Activated gamma-delta T cell treated with anti-CD3 and anti-CD28 coated beads, Interleukin-2, amount 50 U/mL, for 16 hours (primary cell): ENCODE results near the gene HSPA12A.

ENCODE experiments used
- DNase-seq: peaks from one replicate; pipeline ENCODE4 v3.0.0-alpha.2; 2020; ENCODE audit warnings: low read depth

Gene HSPA12A

DNA sequence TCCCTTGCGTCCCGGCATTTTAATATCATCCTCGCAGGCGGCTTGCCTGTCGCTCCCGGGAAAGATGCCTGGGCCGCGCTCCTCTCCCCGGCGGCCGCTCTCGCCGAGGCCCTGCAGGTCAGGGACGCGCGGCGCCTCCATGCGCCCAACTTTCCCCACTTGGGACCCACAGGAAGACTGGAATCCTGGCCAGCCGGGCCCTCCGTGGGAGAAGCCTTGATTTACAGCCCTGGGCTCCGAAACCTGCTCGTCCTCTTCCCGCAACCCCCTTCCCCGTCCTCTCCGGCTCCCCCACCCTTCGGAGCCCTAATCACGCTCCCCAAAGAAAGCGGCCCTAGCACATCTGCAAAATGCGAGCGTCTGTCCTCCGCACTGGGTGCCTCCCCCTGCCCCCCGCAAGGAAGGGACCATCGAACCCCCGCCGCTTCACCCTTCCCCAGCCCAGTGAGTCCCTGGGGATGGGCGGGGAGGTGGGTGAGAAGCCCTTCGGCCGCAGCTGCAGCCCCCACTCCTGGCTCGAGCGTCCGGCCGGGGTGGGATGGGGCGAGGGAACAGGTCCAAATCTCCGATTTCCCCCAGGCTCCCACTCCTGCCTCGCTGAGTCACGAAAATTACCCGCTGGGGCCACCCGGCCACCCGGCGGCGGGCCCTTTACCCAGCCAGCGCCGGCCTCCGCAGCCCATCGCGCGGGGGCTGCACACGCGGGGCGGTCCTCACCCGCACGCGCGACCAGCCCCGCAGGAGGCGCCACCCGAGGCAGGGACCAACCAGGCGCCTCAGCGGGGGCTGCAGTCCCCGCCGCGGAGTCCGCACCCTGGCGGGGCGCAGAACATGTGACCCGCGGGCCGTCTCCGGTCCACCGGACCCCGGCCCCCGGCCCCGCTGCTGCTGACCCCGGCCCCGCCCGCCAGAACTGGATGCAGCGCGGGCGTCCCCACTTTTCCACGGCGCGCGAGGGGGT is 695 bp downstream of the HSPA12A start:
- no peak for DNase-seq

DNA sequence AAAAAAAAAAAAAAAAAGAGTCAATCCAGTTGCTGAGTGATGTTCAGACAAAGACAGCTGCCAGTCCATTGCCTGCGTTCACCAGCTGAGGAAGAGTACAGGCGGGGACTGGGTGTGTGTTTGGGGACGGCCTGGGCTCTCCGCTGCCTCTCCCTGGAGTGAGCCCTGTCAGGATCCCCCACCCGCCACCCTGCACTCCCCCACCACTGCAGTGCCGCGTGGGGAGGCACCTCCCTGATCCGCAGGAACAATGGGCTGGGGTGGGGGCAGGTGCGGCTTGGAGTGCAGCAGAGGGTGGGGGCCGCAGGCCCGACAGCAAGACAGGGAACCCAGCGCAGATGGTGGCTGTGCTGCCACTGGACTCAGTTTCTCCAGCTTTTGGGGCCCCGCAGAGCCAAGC is 1.4 kb downstream of the HSPA12A start:
- DNase-seq, result no peak

DNA sequence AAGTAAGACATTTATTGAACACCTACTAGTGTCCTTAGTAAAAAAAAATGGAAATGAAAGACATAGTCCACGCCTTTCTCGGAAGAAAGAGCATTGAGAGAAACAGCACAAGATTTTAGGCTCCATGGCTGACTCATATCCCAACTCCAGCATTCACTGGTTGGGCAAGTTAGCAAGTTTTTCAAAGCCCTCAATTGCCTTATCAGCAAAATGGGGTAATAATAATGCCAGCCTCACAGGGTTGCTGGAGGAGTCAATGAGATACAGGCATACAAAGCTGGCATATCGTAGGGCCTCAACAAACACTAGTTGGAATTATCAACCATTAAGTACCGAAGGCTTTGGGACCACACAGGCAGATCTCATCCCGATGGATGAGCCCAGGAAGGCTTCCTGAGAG is 4.0 kb downstream of the HSPA12A start:
- no peak for DNase-seq

DNA sequence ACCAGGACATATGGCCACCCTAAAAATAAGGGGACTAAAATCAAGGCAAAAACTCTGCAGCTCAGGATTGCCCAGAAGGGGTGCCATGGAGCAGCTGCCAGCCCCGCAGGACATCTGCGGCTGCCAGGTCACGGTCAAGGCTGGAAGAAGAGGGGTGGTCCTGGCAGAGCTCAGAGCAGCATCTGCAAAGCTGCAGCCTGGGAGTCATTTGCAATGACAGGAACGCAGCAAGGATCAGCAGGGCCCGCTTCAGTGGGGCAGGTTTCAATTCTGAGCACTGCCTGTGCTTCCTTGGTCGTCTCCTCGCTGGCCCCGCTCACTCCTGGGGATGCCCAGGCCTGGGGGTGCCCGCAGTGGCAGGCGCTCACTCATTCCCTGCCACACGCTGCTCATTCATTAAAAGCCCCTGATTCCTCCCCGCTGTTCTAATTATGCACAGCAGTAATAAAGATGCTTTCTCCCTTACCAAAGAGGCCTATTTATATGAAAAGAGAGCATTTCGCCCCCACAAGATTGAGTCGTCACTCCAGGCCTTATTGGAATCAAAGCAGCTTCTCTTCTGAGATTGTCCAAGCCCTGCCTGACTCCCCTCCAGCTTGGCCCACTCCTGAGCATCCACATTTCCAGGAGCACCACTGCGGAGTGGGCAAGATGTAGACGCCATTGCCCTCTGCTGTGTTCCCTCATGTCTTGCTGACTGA is 4.6 kb downstream of the HSPA12A start:
- no peak for DNase-seq

DNA sequence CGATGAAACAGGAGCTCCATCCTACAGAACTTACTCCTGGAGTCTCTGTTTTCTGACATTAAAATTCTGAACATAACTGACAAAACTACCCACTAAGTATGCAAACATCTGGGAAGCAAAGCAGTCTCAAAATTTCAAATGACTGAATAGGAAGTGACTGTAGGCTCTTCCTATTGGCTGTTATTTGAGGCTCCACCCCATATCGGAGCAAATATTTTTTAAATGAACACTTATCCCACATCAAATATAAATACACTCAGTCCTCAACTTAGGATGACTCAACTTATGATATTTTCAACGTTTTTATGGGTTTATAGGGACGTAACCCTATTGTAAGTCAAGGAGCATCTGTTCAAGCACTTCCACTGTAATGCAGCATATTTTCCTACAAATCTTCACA is 8.8 kb downstream of the HSPA12A start:
- no peak for DNase-seq

DNA sequence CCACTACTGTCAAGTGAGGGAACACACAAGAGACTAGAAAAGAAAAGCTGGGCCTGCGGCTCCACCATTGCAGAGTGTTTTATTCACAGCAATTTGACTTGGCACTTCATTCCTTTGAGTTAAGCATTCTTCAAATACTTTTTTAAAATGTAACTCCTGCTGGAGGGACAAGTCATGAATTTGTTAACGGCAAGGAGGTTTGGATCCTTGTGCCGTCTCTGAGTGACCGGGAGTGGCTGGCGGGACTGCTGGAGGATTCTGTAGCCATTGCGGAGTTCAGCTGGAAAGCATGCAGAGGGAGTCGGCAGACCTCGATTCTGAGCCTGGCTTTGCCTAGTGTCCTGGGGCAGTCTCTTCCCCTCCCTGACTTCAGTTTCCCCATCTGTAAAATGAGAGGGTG is 9.8 kb downstream of the HSPA12A start:
- DNase-seq, result no peak

DNA sequence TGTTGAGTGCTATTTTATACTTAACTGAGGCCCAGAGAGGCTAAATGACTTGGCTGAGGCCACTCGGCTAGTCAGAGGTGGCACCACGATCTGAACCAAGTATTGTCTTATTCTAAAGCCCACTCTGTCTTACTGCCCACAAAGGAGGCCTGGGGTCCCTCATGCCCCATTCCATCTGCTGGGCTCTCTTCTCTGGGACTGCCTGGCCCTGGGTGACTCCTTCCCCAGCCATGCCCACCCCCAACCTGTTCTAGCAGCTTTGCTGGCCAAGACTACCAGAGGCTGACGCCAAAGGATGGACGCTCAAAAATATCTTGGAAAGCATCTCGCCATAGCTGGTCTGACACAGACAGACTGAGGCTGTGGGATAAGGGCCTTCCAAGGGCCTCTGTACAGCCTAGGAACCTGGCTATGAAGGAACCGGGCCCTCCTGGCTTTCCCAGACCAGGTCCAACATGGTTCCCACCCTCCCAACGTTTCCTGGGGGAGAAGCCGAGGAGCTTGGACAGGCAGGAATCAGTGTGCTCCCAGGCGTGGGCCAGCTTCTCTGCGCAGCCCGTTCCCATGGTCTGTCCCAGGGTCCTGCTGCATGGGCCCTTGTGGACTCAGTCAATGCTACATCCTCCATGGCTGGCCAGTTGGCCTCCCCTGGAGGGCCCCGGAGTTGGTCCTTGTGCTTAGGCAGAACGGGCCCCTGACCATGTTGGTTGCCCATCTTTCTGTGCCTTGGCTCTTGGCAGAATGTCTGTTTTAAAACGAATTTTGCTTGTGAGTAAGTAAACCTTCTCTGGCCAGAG is 11.7 kb downstream of the HSPA12A start:
- DNase-seq, result no peak

DNA sequence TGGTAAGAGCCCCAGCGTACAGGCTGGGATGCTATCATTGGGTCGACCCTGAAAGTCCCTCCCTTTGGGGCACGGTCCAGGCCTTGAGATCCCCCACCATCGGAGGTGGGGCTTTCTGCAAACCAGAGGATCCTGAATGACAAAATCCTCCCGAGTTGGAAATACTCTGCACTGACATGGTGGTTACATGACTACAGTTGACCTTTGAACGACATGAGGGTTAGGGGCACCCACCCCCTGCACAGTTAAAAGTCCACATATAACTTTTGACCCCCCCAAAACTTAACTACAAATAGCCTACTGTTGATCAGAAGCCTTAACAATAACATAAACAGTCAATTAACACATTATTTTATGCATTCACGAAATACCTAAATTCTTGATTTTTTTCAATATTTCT is 13.1 kb downstream of the HSPA12A start:
- DNase-seq, result no peak

DNA sequence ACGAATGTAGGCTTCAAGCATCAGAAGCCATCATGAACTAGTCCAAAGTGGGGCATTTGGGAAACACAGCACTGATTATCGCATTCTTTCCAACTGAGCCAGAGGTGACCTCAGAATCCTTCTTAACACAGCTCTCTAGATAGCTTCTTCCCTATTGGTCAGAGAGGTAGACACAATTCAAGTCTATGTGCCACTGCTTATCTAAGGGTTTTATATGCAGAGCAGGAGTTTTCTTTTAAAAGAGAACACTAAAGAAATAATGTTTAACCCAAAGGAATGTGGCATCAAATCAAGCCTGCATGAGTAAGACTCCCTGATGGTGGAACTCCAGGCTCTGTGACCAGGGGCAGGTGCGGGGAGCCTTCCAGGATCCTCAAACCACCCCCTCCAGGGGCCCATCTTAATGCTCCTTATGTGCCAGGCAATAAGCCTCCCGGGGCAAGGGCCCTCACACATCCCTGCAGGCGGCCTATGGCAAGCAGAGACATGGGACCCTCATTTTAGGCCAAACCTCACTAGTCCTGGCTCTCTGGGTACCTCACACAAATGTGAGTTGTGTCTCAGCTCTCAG is 13.8 kb downstream of the HSPA12A start:
- no peak for DNase-seq

DNA sequence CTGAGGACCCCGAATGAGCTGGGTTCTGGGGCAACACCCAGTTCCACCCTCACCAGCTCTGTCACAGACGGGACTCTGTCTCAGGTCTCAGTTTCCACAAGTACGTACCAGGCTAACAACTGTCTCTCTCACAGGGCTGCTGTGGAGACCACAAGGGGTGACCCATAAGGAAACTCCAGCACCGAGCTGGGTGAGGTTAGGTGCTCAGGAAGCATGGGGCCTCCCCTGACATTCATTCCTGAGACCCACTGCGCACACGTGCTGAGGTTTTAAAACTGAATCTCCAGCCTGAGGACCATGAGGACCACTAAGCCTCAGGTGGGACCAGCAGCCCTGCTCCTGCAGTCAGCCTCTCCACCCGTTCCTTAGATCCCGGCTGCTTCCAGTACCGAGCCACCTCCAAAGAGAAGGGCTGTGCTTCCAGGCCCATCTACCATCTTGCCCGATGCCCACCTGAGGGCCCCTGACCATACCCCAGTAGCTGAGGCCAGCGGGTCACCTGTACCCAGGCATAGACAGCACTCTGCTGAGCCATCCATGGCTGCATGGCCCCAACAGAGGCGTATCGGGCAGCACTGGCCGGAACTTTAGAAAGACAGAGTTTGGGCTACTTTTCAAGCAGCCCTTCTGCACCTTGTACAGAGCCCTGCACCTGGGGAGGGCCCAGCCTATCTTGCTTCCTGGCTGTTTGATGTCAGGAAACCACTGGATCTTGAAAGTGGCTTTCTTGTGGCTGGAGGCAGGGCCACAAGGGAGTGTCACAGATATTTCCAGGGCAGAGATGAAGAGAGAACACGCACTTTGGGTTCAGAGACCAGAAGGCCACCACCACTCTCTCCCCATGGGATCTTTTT is 18.7 kb downstream of the HSPA12A start:
- DNase-seq, result peak; percentile 8

DNA sequence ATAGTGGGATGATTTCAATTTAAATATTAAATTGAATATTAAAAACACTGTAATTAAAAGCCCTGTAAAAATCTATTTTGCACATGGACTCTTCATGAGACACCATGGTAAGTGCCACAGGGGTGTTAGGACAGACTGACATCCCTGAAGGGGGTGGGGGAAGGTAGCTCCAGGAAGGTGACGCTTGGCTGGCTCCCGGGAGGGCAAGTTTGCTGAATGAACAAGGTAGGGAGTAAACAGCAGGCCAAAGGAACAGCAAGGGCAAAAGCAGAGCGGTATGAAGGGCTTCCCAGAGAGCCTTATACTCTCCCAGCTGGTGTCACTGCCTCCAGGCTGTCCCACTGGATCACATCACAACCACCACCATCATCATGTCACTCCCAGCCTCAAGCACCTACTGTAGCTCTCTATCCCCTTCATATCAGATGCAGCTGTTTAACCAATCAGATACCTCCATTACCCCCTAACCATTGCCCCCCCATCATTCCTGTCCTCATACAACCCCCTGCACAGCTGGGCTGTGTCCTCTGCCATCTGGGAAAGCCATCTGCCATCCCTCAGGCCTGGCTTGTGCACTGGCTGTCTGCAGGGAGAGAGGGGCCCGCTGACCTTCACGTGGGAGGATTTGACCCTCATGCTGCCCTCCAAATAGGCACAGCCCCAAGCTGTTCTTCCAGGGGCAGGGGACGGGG is 19.5 kb downstream of the HSPA12A start:
- no peak for DNase-seq

DNA sequence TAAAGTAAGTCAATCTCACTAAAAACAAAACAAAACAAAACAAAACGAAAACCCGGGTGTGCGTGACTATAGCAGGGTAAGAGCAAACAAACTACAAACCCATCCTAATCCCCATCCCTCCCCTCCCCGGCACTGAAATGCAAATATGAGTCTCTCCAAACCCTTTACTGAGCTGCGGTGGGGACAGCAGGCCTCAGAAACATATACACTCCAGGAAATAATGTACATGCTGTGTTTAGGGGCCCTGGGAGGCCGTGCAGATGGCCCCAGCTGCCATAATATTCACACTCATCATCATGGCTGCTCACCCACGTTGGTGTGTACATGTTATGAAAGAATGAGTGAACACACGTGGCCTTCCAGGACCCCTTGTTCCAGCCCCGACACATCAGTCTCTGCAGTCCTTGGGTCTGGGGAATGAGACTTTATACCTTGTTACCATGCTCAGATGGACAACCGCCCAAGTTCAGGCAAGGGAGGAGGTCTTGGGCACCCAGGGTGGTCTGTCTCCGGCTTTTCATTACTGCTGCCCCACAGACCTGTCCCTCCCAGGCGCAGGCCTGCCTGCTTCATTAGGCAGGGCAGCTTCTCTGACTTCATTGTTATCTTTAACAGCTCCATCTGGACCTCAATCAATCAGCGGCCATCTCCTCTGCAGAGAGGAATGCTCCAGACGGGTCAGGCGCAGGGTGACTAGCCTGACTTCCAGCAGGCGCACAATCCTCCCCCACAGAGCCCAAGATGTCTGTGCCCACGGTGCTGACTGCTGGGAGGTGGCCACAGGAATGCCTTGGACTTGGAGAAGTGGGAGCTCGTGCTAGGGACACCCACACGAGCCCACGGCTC is 20.6 kb downstream of the HSPA12A start:
- DNase-seq, result no peak

DNA sequence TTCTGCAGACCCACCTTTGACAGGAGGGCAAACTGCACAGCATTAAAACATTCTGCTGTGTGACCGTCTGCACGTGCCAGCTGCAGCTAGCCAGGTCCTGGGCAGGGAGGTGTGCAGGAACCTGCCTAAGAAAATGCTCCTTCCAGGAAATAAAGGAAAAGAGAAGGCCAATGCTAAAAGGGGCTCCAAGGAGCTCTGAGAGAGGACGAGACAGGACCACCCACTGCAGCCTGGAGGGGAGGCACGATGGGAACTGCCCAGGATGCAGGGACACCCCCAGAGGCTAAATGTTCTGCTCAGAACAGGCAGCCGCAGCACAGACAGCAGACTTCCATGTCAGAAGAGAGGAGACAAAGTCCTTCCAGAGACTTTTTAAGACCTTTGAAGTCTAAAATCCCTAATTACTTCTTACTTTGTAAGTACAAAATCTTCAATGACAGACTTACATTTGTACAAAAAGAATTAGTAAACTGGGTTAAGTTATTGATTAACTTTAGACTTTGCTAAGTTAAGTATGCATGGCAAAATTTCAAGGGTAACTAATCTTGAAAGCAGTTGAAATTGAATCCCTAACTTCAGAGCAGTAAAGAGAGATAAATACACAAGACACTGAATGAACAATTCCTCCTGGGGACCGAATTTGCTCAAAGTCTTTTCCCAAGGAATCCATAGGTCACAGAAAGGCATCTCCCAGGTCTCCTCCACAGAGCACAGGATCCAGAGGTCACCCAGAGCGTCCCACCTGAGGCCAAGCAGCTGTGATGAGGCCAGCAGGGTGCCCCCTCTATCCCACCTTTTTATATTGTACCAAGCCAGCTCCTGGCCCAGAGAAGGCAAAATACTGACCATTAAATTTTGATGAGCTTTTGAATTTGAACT is 21.5 kb downstream of the HSPA12A start:
- no peak for DNase-seq

DNA sequence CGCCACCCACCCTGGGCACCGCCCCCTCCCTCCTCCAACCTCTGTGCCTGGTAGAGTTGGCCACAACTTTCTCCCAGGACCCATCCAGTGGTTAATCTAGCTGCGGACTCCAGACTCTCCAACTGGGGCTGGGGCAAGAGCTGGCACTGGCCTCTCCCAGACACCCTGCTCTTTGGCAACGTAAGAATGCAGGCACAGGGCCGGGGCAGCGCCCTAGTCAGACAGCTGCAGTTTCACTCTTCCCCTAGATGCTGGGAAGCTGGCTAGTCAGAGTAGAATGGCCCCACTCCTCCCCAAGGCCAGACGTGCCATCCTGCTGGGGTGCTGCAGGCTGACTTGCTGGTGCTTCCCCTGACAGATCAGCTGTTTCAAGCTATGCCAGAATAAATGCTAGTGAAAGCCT is 22.1 kb downstream of the HSPA12A start:
- DNase-seq, result no peak

DNA sequence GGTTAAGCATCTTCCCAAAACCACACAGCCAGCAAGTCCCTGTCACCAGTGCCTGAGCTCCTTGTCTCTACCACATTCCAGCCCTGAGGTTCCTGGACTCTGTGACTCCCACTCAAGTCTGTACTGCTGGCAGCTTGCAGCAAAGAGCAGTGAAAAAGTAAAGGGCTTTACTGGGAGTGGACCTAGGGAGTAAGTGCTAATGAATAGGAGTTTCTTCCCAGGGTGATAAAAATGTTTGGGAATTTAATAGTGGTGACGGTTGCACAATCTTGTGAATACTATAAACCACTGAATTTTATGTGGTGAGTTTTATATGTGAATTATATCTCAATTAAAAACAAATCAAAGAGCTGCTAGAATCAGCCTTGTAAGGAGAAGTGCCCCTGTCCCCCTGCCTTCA is 22.6 kb downstream of the HSPA12A start:
- no peak for DNase-seq

DNA sequence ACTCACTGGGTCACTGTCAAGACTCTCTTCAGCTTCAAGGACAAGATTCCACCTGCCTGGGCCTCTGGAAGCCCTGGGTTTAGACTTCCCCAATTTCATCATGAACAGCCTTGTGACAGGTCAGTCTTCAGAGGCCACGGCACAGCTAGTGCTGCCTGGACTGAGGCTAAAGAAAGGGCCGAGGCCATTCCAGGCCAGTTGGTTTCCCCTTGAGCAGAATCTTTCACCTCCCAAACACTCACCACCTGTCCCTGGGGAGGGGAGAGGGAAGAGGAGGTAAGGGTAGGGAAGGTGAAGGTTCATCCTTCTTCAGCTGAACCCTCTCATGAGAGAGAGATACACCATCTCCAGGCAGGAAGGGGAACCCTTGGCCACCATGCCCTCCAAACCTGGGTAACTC is 24.3 kb downstream of the HSPA12A start:
- no peak for DNase-seq

DNA sequence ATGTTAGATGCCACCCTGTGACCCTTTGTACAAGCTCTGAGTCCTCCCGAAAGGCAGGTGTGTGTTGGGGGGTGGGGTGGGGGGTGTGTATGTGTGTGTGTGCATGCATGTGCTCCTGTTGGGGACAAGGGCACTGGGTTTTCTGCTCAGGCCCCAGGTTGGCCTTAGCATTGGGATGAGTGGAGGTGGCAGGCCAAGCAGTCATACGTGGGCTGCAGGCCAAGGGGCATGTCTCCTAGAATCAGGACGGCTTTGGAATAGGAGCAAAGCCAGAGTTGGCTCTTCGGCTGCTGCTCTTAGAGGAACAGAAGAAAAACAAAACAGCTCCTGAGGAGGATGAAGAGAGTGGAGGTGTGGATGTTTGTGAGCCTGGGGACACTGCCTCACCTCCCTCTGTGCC is 26.0 kb downstream of the HSPA12A start:
- DNase-seq, result no peak

DNA sequence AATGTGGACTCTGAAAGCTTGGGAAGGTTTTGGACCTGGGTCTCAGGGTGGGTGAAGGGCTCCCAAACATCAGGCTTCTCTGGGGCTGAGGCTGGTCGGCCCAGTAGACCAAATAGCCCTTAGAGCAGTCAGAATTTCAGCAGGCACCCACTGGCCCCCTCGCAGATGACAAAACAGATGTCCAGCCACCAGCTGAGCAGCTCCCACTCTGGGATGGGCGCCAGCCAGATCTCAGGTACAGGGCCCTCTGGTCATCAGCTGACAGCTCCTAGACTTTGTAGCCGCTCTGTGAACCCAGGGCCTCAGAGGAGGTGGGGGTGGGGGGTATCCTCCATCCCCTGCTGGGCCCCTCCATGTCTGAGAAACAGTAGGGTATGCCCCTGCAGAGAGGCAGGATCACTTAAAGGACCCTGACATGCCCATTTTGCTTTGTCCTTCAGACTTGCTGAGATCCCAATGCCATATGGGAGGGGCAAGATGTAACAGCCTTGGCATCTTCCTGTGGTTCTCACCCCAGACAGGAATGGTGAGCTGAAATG is 26.5 kb downstream of the HSPA12A start:
- no peak for DNase-seq
